BE2C (cell line): ENCODE results near the gene RRP8.

Experiments
- DNase-seq: peaks from one replicate; pipeline ENCODE4 v3.0.0-alpha.2; 2020
- H3K27me3 ChIP-seq: fragments of 250-450 bp; sonication (Bioruptor Pico); 2 replicates; pipeline ENCODE4 v1.5.1; 2020; ENCODE audit warnings: mild to moderate bottlenecking
- H3K36me3 ChIP-seq: fragments of 250-450 bp; sonication (Bioruptor Pico); 2 replicates; pipeline ENCODE4 v1.5.1; 2020; ENCODE audit warnings: mild to moderate bottlenecking
- H3K4me1 ChIP-seq: fragments of 250-450 bp; sonication (Bioruptor Pico); 2 replicates; pipeline ENCODE4 v1.5.1; 2020
- H3K4me3 ChIP-seq: 2 replicates; pipeline ENCODE4 v1.5.1; 2011; ENCODE audit warnings: low read depth, low read length
- H3K9me3 ChIP-seq: fragments of 250-450 bp; sonication (Bioruptor Pico); 2 replicates; pipeline ENCODE4 v1.5.1; 2020
- CTCF ChIP-seq: IDR thresholded peaks from 2 replicates; pipeline ENCODE4 v1.5.1; 2012; ENCODE audit warnings: mild to moderate bottlenecking, low read depth, low read length

RRP8 gene

GRCh38 chr11:6640036-6640984 lies 36.9 kb upstream of the RRP8 start:
- DNase-seq = no peak
- Histone ChIP-seq H3K9me3 (no peaks in the 10 kb centered on the region), H3K4me3 (no peak overlapping the region), H3K27me3 (no peaks in the 10 kb centered on the region), H3K36me3 (no peaks in the 10 kb centered on the region), H3K4me1 (no peaks in the 10 kb centered on the region)
- TF ChIP-seq CTCF = no peak

GRCh38 chr11:6638429-6638828 lies 35.0 kb upstream of the RRP8 start:
- H3K4me1 ChIP-seq = no peaks in the 10 kb centered on the region
- no peaks in the 10 kb centered on the region for H3K36me3 ChIP-seq
- no peaks in the 10 kb centered on the region for H3K9me3 ChIP-seq
- H3K27me3 ChIP-seq = no peaks in the 10 kb centered on the region
- no peak for TF ChIP-seq CTCF
- H3K4me3 ChIP-seq = no peak overlapping the region
- no peak for DNase-seq

- Histone ChIP-seq H3K4me1 (no peaks in the 10 kb centered on the region), H3K36me3 (no peaks in the 10 kb centered on the region), H3K27me3 (no peaks in the 10 kb centered on the region), H3K4me3 (no peak overlapping the region), H3K9me3 (no peaks in the 10 kb centered on the region)
- no peak for DNase-seq
- TF ChIP-seq CTCF = no peak
Observed at GRCh38 chr11:6637871-6638270, 34.5 kb upstream of the RRP8 start.

DNA sequence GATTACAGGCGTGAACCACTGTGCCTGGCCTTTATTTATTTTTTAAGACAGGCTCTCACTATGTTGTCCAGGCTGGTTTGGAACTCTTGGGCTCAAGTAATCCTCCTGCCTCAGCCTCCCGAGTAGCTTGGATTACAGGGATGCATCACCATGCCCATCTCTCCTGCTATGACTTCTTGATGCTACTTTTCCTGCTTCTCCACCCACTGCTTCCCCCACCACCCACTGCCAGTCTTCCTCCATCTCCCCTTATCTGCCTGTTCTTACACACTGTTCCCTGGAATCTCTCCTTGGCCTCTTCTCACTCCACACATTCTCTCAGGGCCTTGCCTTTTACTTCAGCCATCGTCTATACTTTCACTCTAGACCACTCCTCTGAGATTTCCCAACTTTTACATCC lies 33.1 kb upstream of the RRP8 start:
- TF ChIP-seq CTCF = no peak
- no peaks in the 10 kb centered on the region for H3K4me1 ChIP-seq
- no peaks in the 10 kb centered on the region for H3K36me3 ChIP-seq
- H3K9me3 ChIP-seq = no peaks in the 10 kb centered on the region
- DNase-seq = no peak
- no peak overlapping the region for H3K4me3 ChIP-seq
- no peaks in the 10 kb centered on the region for H3K27me3 ChIP-seq

DNA sequence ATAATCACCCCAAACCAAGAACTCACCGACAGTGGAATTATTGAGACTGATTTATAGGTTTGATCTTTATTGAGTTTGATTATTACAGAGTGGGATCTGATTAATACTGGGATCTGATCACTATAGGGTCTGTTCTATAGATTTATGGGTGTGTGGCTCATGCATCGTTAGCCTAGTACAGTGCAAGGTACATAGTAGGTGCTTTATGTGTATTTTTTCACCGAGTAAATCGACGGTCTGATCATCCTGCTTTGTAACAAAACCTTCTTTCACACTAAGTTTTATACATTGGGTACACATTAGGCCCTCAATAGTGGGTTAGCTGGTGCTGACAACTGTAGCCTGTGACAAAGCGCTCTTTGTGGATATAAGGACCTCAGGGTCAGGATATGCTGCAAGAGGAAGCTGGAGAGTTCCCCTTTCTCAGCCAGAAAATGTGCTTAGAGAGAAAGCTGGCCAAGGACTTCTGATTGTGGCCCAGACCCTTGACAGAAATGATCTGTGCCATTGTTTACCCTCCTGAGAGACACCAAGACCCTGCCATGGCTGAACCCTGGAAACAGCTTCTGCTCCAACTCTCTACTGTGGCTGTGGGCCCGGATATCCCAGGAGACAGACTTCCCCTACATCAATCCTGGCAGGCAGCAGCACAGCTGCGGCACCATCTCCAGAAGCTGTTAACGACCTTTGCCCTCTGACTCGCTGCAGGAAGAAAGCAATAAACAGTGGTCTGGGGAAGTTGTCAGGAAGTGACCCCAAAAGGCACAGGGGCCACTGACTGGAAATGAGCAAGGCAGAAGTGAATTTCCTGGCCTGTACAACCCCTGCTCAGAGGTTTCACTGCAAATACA lies 31.9 kb upstream of the RRP8 start:
- Histone ChIP-seq H3K36me3 (no peaks in the 10 kb centered on the region), H3K9me3 (no peaks in the 10 kb centered on the region), H3K27me3 (no peaks in the 10 kb centered on the region), H3K4me3 (no peak overlapping the region), H3K4me1 (no peaks in the 10 kb centered on the region)
- DNase-seq = no peak
- no peak for TF ChIP-seq CTCF
